ENCODE measurements around the gene THAP8. TPM values are rescaled to one million over a fixed set of nuclear protein-coding genes. Genes with fewer than 3 reads are reported as not detected.
"Not testable (repeated sequence)": the region's sequence is repeated elsewhere in the genome, so short reads cannot be mapped to it uniquely, and the experiment has no call there.

The THAP8 gene
- total RNA-seq, 4 donors from 2014 or later, result 6.3 to 21.3 (median 12.1) TPM

- no peak for DNase-seq (ENCODE audit: extremely low spot score)
- Histone ChIP-seq H3K4me1 (peaks cover 0 to 63% (median 57%) of the 10 kb centered on the region in 4 donors), H3K27me3 (no peaks in the 10 kb centered on the region), H3K9me3 (no peaks in the 10 kb centered on the region), H3K4me3 (no peak overlapping the region), H3K27ac (replicated peaks in 1 of 4) (peak overlapping the region; percentile 71 to 79 (median 76)), H3K36me3 (peaks cover 14 to 28% (median 21%) of the 10 kb centered on the region in 4 donors)
- 14% methylated on average over 3 of the region's 3 CpGs for WGBS
- intact Hi-C loops (cut with DNase I), result no loop called here
- TF ChIP-seq POLR2AphosphoS5 (IDR thresholded peaks at IDR 0.05), result peak; percentile 38 to 69
- no peak for TF ChIP-seq POLR2A (IDR thresholded peaks at IDR 0.05; ENCODE audit: low read depth)
These were observed 12.3 kb downstream of the THAP8 start for GRCh38 chr19:36041831-36042230.

- intact Hi-C loops (cut with DNase I); DNase-seq (ENCODE audit: extremely low spot score); H3K9me3 ChIP-seq; H3K27me3 ChIP-seq; H3K4me3 ChIP-seq: not testable (repeated sequence)
- WGBS, result 85% methylated on average over 6 of the region's 6 CpGs
- peaks cover 0 to 55% (median 49%) of the 10 kb centered on the region in 4 donors for H3K4me1 ChIP-seq
- H3K27ac ChIP-seq (replicated peaks in 1 of 4), result peak overlapping the region; percentile 71 to 79 (median 76)
- peaks cover 14 to 28% (median 21%) of the 10 kb centered on the region in 4 donors for H3K36me3 ChIP-seq
These were observed 13.0 kb downstream of the THAP8 start for GRCh38 chr19:36041092-36041491.

- H3K4me1 ChIP-seq, result peaks cover 0 to 49% (median 43%) of the 10 kb centered on the region in 4 donors
- H3K4me3 ChIP-seq, result no peak overlapping the region
- DNase-seq (ENCODE audit: extremely low spot score), result no peak
- WGBS, result 88% methylated on average over 6 of the region's 6 CpGs
- no peaks in the 10 kb centered on the region for H3K9me3 ChIP-seq
- peaks cover 14 to 33% (median 21%) of the 10 kb centered on the region in 4 donors for H3K36me3 ChIP-seq
- TF ChIP-seq EP300 (IDR thresholded peaks at IDR 0.05), result no peak
- no peak for TF ChIP-seq POLR2A (IDR thresholded peaks at IDR 0.05; ENCODE audit: low read depth)
- no peak for TF ChIP-seq CTCF (IDR thresholded peaks at IDR 0.05)
- TF ChIP-seq POLR2AphosphoS5 (IDR thresholded peaks at IDR 0.05), result no peak
- H3K27me3 ChIP-seq, result no peaks in the 10 kb centered on the region
- H3K27ac ChIP-seq (replicated peaks in 1 of 4), result peak overlapping the region in 1 of 4 donors; percentile 76
- intact Hi-C loops (cut with DNase I), result no loop called here
These were observed 13.6 kb downstream of the THAP8 start for GRCh38 chr19:36040495-36040894.

- H3K4me1 ChIP-seq, result peaks cover 13 to 34% (median 22%) of the 10 kb centered on the region in 4 donors
- peak within 1 kb of the TSS; percentile 71 to 84 (median 78) for H3K4me3 ChIP-seq
- DNase-seq (ENCODE audit: extremely low spot score), result no peak
- H3K27me3 ChIP-seq, result no peaks in the 10 kb centered on the region
- H3K36me3 ChIP-seq, result peaks cover 0 to 29% (median 12%) of the 10 kb centered on the region in 4 donors
- intact Hi-C loops (cut with DNase I), result no loop called here
- TF ChIP-seq EP300 (IDR thresholded peaks at IDR 0.05), result no peak
- no peak for TF ChIP-seq POLR2A (IDR thresholded peaks at IDR 0.05; ENCODE audit: low read depth)
- TF ChIP-seq POLR2AphosphoS5 (IDR thresholded peaks at IDR 0.05), result peak; percentile 63 to 76
- TF ChIP-seq CTCF (IDR thresholded peaks at IDR 0.05), result peak in 1 of 3 experiments; percentile 15
- H3K27ac ChIP-seq (replicated peaks in 1 of 4), result peak within 1 kb of the TSS; percentile 80 to 87 (median 83)
- under 1% methylated on average over 20 of the region's 51 CpGs for WGBS
- H3K9me3 ChIP-seq, result no peaks in the 10 kb centered on the region
These were observed 21.6 kb downstream of the THAP8 start, which contains the start of gene CLIP3 for GRCh38 chr19:36032251-36033104. CLIP3 (minus strand) TSS chr19:36032873; CDS start chr19:36032357, 516 bp downstream.

GRCh38 chr19:36031308-36031707 lies 22.8 kb downstream of the THAP8 start:
- no peak for TF ChIP-seq POLR2A (IDR thresholded peaks at IDR 0.05; ENCODE audit: low read depth)
- TF ChIP-seq POLR2AphosphoS5 (IDR thresholded peaks at IDR 0.05), result no peak
- no peak for TF ChIP-seq EP300 (IDR thresholded peaks at IDR 0.05)
- no peak for TF ChIP-seq CTCF (IDR thresholded peaks at IDR 0.05)
- Histone ChIP-seq H3K36me3 (peaks cover 0 to 38% (median 21%) of the 10 kb centered on the region in 4 donors), H3K27me3 (no peaks in the 10 kb centered on the region), H3K27ac (replicated peaks in 1 of 4) (peak overlapping the region in 1 of 4 donors; percentile 85), H3K9me3 (no peaks in the 10 kb centered on the region), H3K4me3 (no peak overlapping the region), H3K4me1 (peaks cover 13 to 34% (median 22%) of the 10 kb centered on the region in 4 donors)
- 92% methylated on average over 6 of the region's 6 CpGs for WGBS
- intact Hi-C loops (cut with DNase I), result no loop called here
- no peak for DNase-seq (ENCODE audit: extremely low spot score)

All from esophagus muscularis mucosa (tissue), 4 donors.